ENCODE data around the gene RAB40A.
"Not testable (repeated sequence)": the region's sequence is repeated elsewhere in the genome, so short reads cannot be mapped to it uniquely, and the experiment has no call there.

Gene RAB40A

GRCh38 chrX:103510031-103510430, 9.3 kb downstream of the RAB40A start:
- Histone ChIP-seq H3K4me3 (no peak overlapping the region), H3K27ac (no peak overlapping the region)
- TF ChIP-seq CTCF (IDR thresholded peaks at IDR 0.05) = no peak
- no peak for DNase-seq (ENCODE audit: low spot score)

GRCh38 chrX:103503853-103504207, 15.5 kb downstream of the RAB40A start:
- no peak overlapping the region for H3K27ac ChIP-seq
- DNase-seq (ENCODE audit: low spot score) = no peak
- H3K4me3 ChIP-seq = no peak overlapping the region
- no peak for TF ChIP-seq CTCF (IDR thresholded peaks at IDR 0.05)

- Histone ChIP-seq H3K4me3 (no peak overlapping the region), H3K27ac (no peak overlapping the region)
- no peak for TF ChIP-seq CTCF (IDR thresholded peaks at IDR 0.05)
- DNase-seq (ENCODE audit: low spot score) = no peak
Observed at GRCh38 chrX:103503163-103503852, 16.0 kb downstream of the RAB40A start.

- H3K4me3 ChIP-seq = no peak overlapping the region
- H3K27ac ChIP-seq = no peak overlapping the region
- no peak for DNase-seq (ENCODE audit: low spot score)
- no peak for TF ChIP-seq CTCF (IDR thresholded peaks at IDR 0.05)
Observed at GRCh38 chrX:103498786-103499185, 20.5 kb downstream of the RAB40A start.

- DNase-seq (ENCODE audit: low spot score) = no peak
- Histone ChIP-seq H3K27ac (no peak overlapping the region), H3K4me3 (no peak overlapping the region)
- no peak for TF ChIP-seq CTCF (IDR thresholded peaks at IDR 0.05)
Observed at GRCh38 chrX:103495786-103496185, 23.5 kb downstream of the RAB40A start.

- DNase-seq (ENCODE audit: low spot score); H3K27ac ChIP-seq; H3K4me3 ChIP-seq: not testable (repeated sequence)
Observed at GRCh38 chrX:103493578-103493977, 25.7 kb downstream of the RAB40A start.

GRCh38 chrX:103489733-103490132, 29.6 kb downstream of the RAB40A start:
- H3K27ac ChIP-seq; H3K4me3 ChIP-seq; DNase-seq (ENCODE audit: low spot score): not testable (repeated sequence)

- Histone ChIP-seq H3K27ac (no peak overlapping the region), H3K4me3 (no peak overlapping the region)
- no peak for DNase-seq (ENCODE audit: low spot score)
- TF ChIP-seq CTCF (IDR thresholded peaks at IDR 0.05) = no peak
Observed at GRCh38 chrX:103488794-103489193, 30.5 kb downstream of the RAB40A start.

Data from coronary artery (tissue), 2 donors.